ENCODE data around the gene SIX2.

The SIX2 gene

DNA sequence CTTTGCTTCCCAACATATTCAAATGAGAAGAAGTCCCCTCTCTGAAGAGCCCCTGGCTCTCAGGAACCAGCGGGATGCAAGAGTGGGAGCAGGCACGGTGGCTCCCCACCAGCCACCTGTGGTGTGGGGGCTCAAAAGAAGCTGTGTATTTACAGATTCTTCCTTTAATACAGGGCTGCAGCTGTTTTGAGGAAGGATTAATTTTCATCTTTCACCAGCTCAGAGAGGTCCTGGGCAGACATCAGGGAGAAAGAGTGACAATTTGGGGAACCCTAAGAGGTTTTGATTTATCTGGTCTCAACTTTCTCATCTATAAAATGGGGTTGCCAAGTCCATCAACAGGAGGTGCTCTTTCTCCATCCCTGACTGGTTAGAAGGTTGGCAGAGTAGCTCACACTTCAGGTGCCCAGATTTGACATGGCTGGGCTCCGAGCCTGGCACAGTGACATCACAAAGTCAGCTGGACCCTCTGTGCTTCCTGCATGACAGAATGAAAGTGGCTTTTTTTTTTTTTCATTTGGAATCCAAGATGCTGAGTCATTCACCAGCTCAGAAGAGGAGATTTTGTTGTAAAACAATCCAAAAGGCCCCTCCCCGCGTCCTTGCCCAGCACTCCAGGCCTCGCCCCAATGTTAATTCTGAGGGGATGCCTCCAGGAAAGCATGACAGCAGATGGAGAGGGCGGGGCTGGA, 15.5 kb upstream of the SIX2 start:
- TF ChIP-seq TAF1 (IDR thresholded peaks at IDR 0.05; ENCODE audit: low read depth, low read length) (no peak), PAX5 (IDR thresholded peaks at IDR 0.05; ENCODE audit: insufficient read depth, low read length, severe bottlenecking) (no peak), POLR2A (IDR thresholded peaks at IDR 0.05; ENCODE audit: low read depth, low read length) (no peak), SPI1 (IDR thresholded peaks at IDR 0.05; ENCODE audit: low read depth, low read length) (no peak), POU2F2 (IDR thresholded peaks at IDR 0.05; ENCODE audit: low read depth, low read length) (no peak), POLR2AphosphoS5 (IDR thresholded peaks at IDR 0.05; ENCODE audit: low read depth, low read length) (no peak)
- no peak for DNase-seq (ENCODE audit: insufficient read length, low spot score)
- no peak for FAIRE-seq

GRCh38 chr2:45024097-45024496, 14.8 kb upstream of the SIX2 start:
- TF ChIP-seq POLR2A (IDR thresholded peaks at IDR 0.05; ENCODE audit: low read depth, low read length) = no peak
- TF ChIP-seq TAF1 (IDR thresholded peaks at IDR 0.05; ENCODE audit: low read depth, low read length) = no peak
- no peak for TF ChIP-seq POLR2AphosphoS5 (IDR thresholded peaks at IDR 0.05; ENCODE audit: low read depth, low read length)
- no peak for TF ChIP-seq PAX5 (IDR thresholded peaks at IDR 0.05; ENCODE audit: insufficient read depth, low read length, severe bottlenecking)
- no peak for TF ChIP-seq POU2F2 (IDR thresholded peaks at IDR 0.05; ENCODE audit: low read depth, low read length)
- TF ChIP-seq SPI1 (IDR thresholded peaks at IDR 0.05; ENCODE audit: low read depth, low read length) = no peak
- FAIRE-seq = no peak

DNA sequence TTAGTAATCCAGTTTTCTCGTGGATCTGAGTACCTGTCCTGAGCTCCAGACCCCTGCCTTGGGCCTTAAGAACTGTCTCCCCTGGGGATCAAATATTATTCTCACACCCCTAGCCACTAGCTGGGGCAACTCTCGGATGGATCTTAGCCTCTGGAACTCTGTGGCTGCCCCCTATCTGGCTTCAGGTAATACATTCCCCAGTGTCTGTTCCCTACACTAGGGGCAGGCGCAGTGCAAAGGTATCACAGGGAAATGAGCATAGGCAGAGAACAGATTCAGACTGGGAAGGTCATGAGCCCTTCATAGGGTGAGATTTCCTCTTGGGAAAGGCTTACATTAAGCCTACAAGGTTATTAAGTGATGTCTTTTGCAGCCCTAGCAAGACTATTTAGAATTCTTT, 11.2 kb upstream of the SIX2 start:
- DNase-seq (ENCODE audit: insufficient read length, low spot score) (no peak), FAIRE-seq (no peak)
- TF ChIP-seq POU2F2 (IDR thresholded peaks at IDR 0.05; ENCODE audit: low read depth, low read length) (no peak), SPI1 (IDR thresholded peaks at IDR 0.05; ENCODE audit: low read depth, low read length) (no peak), POLR2A (IDR thresholded peaks at IDR 0.05; ENCODE audit: low read depth, low read length) (no peak), PAX5 (IDR thresholded peaks at IDR 0.05; ENCODE audit: insufficient read depth, low read length, severe bottlenecking) (no peak), POLR2AphosphoS5 (IDR thresholded peaks at IDR 0.05; ENCODE audit: low read depth, low read length) (no peak), TAF1 (IDR thresholded peaks at IDR 0.05; ENCODE audit: low read depth, low read length) (no peak)

More at GRCh38 chr2:45024097-45024496, 14.8 kb upstream of the SIX2 start:
- no peak for DNase-seq (ENCODE audit: insufficient read length, low spot score)

- TF ChIP-seq POLR2AphosphoS5 (IDR thresholded peaks at IDR 0.05; ENCODE audit: low read depth, low read length) (no peak), POU2F2 (IDR thresholded peaks at IDR 0.05; ENCODE audit: low read depth, low read length) (no peak), PAX5 (IDR thresholded peaks at IDR 0.05; ENCODE audit: insufficient read depth, low read length, severe bottlenecking) (no peak), POLR2A (IDR thresholded peaks at IDR 0.05; ENCODE audit: low read depth, low read length) (no peak), SPI1 (IDR thresholded peaks at IDR 0.05; ENCODE audit: low read depth, low read length) (no peak), TAF1 (IDR thresholded peaks at IDR 0.05; ENCODE audit: low read depth, low read length) (no peak)
- DNase-seq (ENCODE audit: insufficient read length, low spot score) (no peak), FAIRE-seq (no peak)
These were observed 8.8 kb upstream of the SIX2 start for GRCh38 chr2:45018023-45018422.

DNA sequence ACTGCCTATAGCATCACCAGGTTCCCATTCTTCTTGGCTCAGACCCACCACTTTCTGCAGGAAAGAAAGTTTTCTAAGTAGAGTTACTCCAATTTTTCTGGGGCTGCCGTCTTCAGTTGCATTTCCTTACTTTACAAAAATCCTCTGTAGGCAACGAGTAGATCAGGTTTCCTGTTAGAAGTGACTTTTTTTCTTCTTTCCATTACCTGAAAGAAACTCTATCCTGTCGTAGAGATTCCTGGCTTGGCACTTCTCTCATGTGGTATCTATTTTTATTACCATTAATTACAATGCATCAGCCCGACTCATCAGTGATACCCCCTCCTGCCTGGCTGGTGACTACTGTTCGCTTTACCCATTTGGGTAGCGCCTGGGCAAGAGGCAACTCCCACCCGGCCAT, 5.6 kb upstream of the SIX2 start:
- DNase-seq (ENCODE audit: insufficient read length, low spot score) = no peak

GRCh38 chr2:45014016-45014702, 4.9 kb upstream of the SIX2 start:
- FAIRE-seq (no peak), DNase-seq (ENCODE audit: insufficient read length, low spot score) (no peak)
- TF ChIP-seq PAX5 (IDR thresholded peaks at IDR 0.05; ENCODE audit: insufficient read depth, low read length, severe bottlenecking) = no peak
- TF ChIP-seq SPI1 (IDR thresholded peaks at IDR 0.05; ENCODE audit: low read depth, low read length) = no peak
- no peak for TF ChIP-seq POLR2A (IDR thresholded peaks at IDR 0.05; ENCODE audit: low read depth, low read length)
- no peak for TF ChIP-seq POLR2AphosphoS5 (IDR thresholded peaks at IDR 0.05; ENCODE audit: low read depth, low read length)
- TF ChIP-seq POU2F2 (IDR thresholded peaks at IDR 0.05; ENCODE audit: low read depth, low read length) = no peak
- TF ChIP-seq TAF1 (IDR thresholded peaks at IDR 0.05; ENCODE audit: low read depth, low read length) = no peak

More for the DNA sequence above, 5.6 kb upstream of the SIX2 start:
- FAIRE-seq = no peak
- TF ChIP-seq POLR2AphosphoS5 (IDR thresholded peaks at IDR 0.05; ENCODE audit: low read depth, low read length) (no peak), POLR2A (IDR thresholded peaks at IDR 0.05; ENCODE audit: low read depth, low read length) (no peak)

DNA sequence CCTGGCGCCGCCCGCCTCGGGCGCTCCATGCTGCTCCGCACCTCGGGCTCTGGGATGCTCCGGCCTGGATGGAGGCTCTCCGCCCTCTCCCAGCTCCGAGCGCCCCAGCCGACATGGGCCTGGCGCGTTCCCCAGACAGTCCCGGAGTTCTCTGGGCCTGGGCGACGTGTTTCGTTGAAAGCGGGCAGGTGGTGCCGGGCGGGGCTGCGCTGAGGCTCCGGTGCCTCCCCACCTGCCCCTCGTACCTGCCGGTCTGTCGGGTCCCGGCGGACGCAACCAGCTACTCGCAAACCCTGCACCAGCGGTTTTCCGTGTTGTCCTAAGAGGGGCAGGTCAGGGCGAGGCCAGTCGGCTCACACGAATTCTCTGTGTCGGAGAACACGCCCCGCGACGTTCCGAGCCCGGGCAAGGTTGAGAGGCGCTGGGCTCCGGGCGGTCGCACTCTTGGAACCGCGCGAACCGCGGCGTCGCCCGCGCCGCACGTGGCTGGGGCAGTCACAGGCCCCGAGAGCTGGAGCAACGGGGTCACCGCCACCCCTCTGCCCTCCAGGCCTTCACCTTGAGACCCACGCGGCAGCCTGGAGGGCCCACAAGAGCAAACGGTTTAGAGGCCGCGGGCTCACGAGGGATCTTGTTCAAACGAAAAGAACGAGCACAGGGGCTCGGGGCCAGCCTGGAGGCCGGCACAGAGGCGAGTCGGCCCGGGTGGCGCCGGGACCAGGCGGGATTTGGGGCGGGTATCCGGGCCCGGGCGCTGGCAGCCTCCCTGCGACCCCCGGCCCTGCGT, 4.2 kb upstream of the SIX2 start:
- FAIRE-seq (no peak), DNase-seq (ENCODE audit: insufficient read length, low spot score) (no peak)
- TF ChIP-seq SPI1 (IDR thresholded peaks at IDR 0.05; ENCODE audit: low read depth, low read length) = no peak
- TF ChIP-seq POLR2AphosphoS5 (IDR thresholded peaks at IDR 0.05; ENCODE audit: low read depth, low read length) = no peak
- TF ChIP-seq PAX5 (IDR thresholded peaks at IDR 0.05; ENCODE audit: insufficient read depth, low read length, severe bottlenecking) = no peak
- TF ChIP-seq POLR2A (IDR thresholded peaks at IDR 0.05; ENCODE audit: low read depth, low read length) = no peak
- no peak for TF ChIP-seq TAF1 (IDR thresholded peaks at IDR 0.05; ENCODE audit: low read depth, low read length)
- no peak for TF ChIP-seq POU2F2 (IDR thresholded peaks at IDR 0.05; ENCODE audit: low read depth, low read length)

DNA sequence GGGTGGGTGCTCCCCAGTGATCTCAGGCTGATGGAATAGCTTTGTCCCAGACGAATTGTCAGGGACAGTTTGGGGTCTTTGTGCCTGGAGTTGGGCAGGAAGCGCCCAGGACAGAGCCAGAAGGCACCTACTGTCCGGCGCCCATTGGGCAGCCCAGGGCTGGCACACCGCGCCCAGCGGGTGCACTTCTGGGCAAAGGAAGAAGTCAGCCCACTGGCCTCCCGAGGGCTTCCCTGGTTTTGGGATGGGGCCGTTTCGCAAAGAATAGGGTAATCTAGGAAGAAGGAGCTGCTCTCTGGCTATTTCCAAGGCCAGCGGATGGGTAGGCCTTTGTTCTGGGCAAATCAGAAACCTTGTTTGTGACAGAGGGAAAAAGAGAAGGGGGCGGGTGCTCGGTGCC, 3.5 kb upstream of the SIX2 start:
- FAIRE-seq (no peak), DNase-seq (ENCODE audit: insufficient read length, low spot score) (no peak)
- TF ChIP-seq POLR2A (IDR thresholded peaks at IDR 0.05; ENCODE audit: low read depth, low read length) = no peak
- TF ChIP-seq SPI1 (IDR thresholded peaks at IDR 0.05; ENCODE audit: low read depth, low read length) = no peak
- TF ChIP-seq TAF1 (IDR thresholded peaks at IDR 0.05; ENCODE audit: low read depth, low read length) = no peak
- TF ChIP-seq PAX5 (IDR thresholded peaks at IDR 0.05; ENCODE audit: insufficient read depth, low read length, severe bottlenecking) = no peak
